Suprapubic skin (tissue), 4 donors: ENCODE data around the gene SERPINA1. TPM values are rescaled to one million over a fixed set of nuclear protein-coding genes. Genes with fewer than 3 reads are reported as not detected.

ENCODE experiments used
- DNase-seq, 2 donors: peaks; one replicate each; pipeline ENCODE4 v3.0.0-alpha.2; 2019; ENCODE audit warnings: low spot score in 2 of 2
- H3K27ac ChIP-seq: fragments of 200-600 bp; sonication (generic); one replicate; pipeline ENCODE4 v1.5.1; 2019
- H3K27me3 ChIP-seq: fragments of 200-600 bp; sonication (generic); one replicate; pipeline ENCODE4 v1.5.1; 2019
- H3K36me3 ChIP-seq: fragments of 200-600 bp; sonication (generic); one replicate; pipeline ENCODE4 v1.5.1; 2019
- H3K4me1 ChIP-seq: fragments of 200-600 bp; sonication (generic); one replicate; pipeline ENCODE4 v1.5.1; 2019
- H3K4me3 ChIP-seq: fragments of 200-600 bp; sonication (generic); one replicate; pipeline ENCODE4 v1.5.1; 2019; ENCODE audit warnings: mild to moderate bottlenecking
- H3K9me3 ChIP-seq: fragments of 200-600 bp; sonication (generic); one replicate; pipeline ENCODE4 v1.5.1; 2019
- EP300 ChIP-seq: sonication (generic); formaldehyde crosslinking; IDR thresholded peaks from one replicate; pipeline ENCODE4 v1.6.1; 2017; ENCODE audit warnings: antibody characterized with exemption
- POLR2A ChIP-seq, 2 donors: fragments of 450-650 bp; IDR thresholded peaks; one replicate each; pipeline ENCODE4 v1.6.1; 2017; ENCODE audit warnings: antibody characterized with exemption in 2 of 2, mild to moderate bottlenecking in 2 of 2, moderate library complexity in 2 of 2
- POLR2AphosphoS5 ChIP-seq, 3 donors: sonication (generic); formaldehyde crosslinking; IDR thresholded peaks; one replicate each; pipeline ENCODE4 v1.6.1; 2017; ENCODE audit warnings: antibody characterized with exemption in 3 of 3
- WGBS: methylation state at CpG from one replicate; pipeline ENCODE4 v1.1.5; 2018; 5-methylcytosine and 5-hydroxymethylcytosine counted together
- total RNA-seq, 4 donors: library from RNA; depleted of rRNA; stranded (reverse); fragments of >200 nt; gene quantifications; one replicate each; pipeline ENCODE4 v1.1.0, GENCODE V29; 2016
- TF ChIP-seq, protein P1 (sequence below), 2 donors: fragments of 200-600 bp in 1 of 2; fragments of 450-650 bp in 1 of 2; sonication (generic) in 1 of 2; IDR thresholded peaks; one replicate each; pipeline ENCODE4 v1.5.1; 2016 to 2019; ENCODE audit warnings: antibody characterized with exemption in 2 of 2, mild to moderate bottlenecking in 1 of 2, moderate library complexity in 1 of 2

SERPINA1 gene
- total RNA-seq, 4 donors from 2014 or later, result 4.7 to 62.4 (median 7.5) TPM

DNA sequence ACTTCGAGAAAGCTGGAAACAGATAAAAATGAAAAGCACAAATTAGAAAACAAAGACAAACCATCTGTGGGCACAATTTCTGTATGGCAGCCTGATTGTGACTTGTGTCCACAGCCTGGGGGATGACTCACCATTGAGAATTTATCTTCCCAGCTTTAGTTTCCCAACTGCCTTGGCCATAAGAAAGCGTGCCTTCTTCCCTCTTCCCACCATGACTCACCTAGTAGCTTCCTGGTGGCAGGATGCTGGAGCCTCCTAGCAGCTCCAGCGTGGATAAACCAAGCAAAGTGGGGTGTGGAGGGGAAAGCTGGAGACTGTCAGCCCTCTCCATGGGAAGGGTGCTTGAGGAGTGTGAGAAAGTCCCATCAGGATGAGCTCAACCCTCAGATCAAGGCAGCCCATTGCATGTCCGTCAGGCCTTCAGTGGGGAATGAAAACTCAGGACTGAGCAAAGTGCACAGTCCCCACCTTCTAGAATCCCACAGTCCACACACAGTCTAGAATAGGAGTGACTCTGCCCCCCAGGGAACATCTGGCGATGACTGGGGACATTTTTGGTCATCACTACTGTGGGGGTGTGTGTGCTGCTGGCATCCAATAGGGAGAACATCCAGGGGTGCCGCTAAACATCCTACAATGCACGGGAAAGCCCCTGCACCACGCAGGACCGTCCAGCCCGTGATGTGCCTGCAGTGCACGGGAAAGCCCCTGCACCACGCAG lies 42.9 kb downstream of the SERPINA1 start:
- WGBS, result 65% methylated on average over 4 of the region's 12 CpGs
- no peak overlapping the region for H3K27ac ChIP-seq
- peaks cover 41% of the 10 kb centered on the region for H3K4me1 ChIP-seq
- TF ChIP-seq, protein P1, sequence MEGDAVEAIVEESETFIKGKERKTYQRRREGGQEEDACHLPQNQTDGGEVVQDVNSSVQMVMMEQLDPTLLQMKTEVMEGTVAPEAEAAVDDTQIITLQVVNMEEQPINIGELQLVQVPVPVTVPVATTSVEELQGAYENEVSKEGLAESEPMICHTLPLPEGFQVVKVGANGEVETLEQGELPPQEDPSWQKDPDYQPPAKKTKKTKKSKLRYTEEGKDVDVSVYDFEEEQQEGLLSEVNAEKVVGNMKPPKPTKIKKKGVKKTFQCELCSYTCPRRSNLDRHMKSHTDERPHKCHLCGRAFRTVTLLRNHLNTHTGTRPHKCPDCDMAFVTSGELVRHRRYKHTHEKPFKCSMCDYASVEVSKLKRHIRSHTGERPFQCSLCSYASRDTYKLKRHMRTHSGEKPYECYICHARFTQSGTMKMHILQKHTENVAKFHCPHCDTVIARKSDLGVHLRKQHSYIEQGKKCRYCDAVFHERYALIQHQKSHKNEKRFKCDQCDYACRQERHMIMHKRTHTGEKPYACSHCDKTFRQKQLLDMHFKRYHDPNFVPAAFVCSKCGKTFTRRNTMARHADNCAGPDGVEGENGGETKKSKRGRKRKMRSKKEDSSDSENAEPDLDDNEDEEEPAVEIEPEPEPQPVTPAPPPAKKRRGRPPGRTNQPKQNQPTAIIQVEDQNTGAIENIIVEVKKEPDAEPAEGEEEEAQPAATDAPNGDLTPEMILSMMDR (IDR thresholded peaks at IDR 0.05), result no peak
- TF ChIP-seq POLR2A (IDR thresholded peaks at IDR 0.05) (no peak), POLR2AphosphoS5 (IDR thresholded peaks at IDR 0.05) (no peak), EP300 (no peak)
- H3K9me3 ChIP-seq, result no peaks in the 10 kb centered on the region
- no peak overlapping the region for H3K4me3 ChIP-seq
- H3K27me3 ChIP-seq, result no peaks in the 10 kb centered on the region
- no peaks in the 10 kb centered on the region for H3K36me3 ChIP-seq
- no peak for DNase-seq

DNA sequence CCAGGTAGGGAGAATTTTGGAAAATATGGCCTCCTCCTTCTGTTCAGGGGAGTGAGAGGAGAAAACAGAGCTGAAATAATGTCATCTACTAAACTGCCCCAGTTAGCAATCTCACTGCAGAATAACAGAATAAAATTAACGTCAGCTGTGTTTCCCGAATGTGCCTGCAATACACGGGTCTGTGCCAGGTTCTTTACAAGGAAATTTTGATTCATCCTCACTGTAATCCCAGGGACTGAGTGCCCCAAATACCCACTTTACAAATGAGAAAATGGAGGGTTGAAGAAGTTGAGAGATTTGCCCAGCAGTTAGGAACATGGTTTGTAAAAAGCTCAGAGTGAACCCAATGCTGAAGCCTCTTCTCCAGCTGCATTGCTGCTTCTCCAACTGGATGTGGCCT lies 44.0 kb downstream of the SERPINA1 start:
- Histone ChIP-seq H3K9me3 (no peaks in the 10 kb centered on the region), H3K36me3 (no peaks in the 10 kb centered on the region), H3K4me3 (no peak overlapping the region), H3K27me3 (no peaks in the 10 kb centered on the region), H3K27ac (peak overlapping the region; percentile 54), H3K4me1 (peaks cover 41% of the 10 kb centered on the region)
- TF ChIP-seq POLR2AphosphoS5 (IDR thresholded peaks at IDR 0.05) (no peak), POLR2A (IDR thresholded peaks at IDR 0.05) (no peak), EP300 (no peak)
- TF ChIP-seq, protein P1 (IDR thresholded peaks at IDR 0.05), result no peak
- no peak for DNase-seq
- 33% methylated on average over 3 of the region's 3 CpGs for WGBS

DNA sequence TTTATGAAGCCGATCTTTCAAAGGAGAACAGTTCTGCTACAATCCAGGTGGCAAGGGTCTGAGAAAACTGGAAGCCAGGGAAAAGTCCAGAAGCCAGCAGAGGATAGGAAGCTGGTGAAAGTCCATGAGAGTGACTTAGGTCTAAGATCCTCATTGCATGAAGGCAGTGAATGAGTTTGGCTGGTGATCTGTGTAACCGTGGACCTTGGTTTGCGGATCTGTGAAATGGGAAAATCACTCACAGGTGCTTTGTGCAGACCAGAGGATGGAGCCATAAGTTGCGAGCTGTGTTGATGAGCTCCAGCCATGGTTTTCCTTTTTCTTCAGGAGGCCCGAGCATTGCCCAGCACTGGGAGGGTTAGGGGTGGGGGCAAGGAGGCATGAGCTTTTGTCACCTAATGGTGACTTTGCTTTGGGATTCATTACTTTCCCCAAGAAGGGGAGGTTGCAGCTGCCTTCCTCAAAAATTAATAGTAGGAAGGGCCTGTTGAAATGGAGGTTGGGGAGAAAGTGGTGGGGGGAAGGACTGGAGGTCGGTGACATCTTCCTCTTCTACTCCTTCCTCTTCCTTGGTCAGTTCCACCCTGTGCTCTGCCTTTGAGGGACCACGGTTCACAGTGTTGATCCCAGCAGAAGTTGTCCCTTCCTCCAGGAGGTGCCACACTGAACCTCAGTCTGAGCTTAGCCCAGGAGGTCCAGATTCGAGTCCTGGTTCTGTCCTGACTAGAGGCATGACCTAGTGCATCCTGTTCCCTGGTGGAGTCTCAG lies 45.0 kb downstream of the SERPINA1 start:
- no peak for DNase-seq
- peak overlapping the region; percentile 58 for H3K27ac ChIP-seq
- no peak overlapping the region for H3K4me3 ChIP-seq
- H3K36me3 ChIP-seq, result no peaks in the 10 kb centered on the region
- no peak for TF ChIP-seq EP300
- TF ChIP-seq, protein P1 (IDR thresholded peaks at IDR 0.05), result no peak
- TF ChIP-seq POLR2AphosphoS5 (IDR thresholded peaks at IDR 0.05), result no peak
- TF ChIP-seq POLR2A (IDR thresholded peaks at IDR 0.05), result no peak
- H3K27me3 ChIP-seq, result no peaks in the 10 kb centered on the region
- H3K9me3 ChIP-seq, result no peaks in the 10 kb centered on the region
- H3K4me1 ChIP-seq, result peaks cover 41% of the 10 kb centered on the region
- WGBS, result 87% methylated on average over 8 of the region's 8 CpGs

DNA sequence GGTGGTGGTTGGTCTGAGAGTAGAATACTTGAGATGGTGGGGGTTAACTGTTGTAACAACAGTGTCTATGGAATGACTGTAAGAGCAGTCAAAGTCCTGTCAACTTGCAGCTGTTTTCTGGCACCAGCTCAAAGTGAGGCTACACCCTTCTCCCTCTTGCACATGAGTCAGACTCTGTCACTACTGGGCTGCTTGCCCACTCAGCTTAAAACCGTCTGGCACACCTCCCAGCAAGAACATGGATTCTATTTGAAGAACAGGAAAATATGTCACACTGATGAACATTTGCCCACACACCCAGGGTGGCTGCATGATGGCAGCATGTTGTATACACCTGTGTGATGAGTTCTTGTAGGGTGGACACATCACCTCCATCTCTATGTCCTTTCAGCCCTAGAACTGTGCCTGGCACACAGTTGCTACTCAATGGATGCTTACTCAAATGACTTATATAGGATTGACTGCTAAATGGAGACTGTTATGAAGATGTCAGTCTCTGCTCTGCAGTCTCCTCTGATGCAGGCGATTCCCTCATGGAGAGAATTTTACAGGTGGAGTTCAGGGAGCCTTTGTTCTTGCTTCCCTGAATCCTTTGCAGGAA lies 46.0 kb downstream of the SERPINA1 start:
- Histone ChIP-seq H3K36me3 (no peaks in the 10 kb centered on the region), H3K27ac (peak overlapping the region; percentile 70), H3K27me3 (no peaks in the 10 kb centered on the region), H3K4me1 (peaks cover 41% of the 10 kb centered on the region), H3K4me3 (no peak overlapping the region), H3K9me3 (no peaks in the 10 kb centered on the region)
- TF ChIP-seq EP300 (no peak), POLR2AphosphoS5 (IDR thresholded peaks at IDR 0.05) (peak in 2 of 3 donors; percentile 52 to 73)
- DNase-seq, result peak; percentile 90 to 94
- 25% methylated on average over 2 of the region's 2 CpGs for WGBS

DNA sequence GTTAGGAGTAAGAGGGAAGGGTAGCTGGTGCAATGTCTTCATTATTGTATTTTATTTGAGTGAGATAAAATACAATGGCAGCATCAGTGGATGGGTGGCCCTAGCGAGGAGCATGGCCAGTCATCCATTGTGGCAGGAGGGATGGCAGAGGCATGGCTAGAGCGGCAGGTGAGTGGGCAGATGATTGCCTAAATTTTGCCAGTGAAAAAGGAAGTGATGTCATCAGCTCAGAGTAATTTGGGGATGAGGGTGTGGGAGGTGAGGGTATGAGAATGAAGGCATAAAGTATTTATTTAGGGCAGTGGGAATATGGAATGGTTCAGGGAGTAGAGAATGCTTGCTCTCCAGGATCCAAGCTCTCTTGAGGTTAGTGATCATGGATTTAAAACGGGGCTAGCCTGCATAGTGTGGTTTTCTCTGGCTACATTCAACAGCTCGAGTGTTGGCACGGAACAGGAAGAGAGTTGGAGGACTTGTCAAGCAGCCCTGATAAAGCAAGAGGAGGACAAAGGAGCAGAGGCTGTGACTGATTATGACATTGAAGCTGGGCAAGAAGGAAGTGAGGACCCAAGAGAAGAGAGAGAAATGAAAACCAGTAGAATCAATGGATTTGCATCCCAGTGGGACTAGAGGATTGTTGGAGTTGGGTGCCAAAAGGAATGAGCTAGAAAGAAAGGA lies 46.6 kb downstream of the SERPINA1 start:
- no peaks in the 10 kb centered on the region for H3K9me3 ChIP-seq
- no peak overlapping the region for H3K4me3 ChIP-seq
- peaks cover 41% of the 10 kb centered on the region for H3K4me1 ChIP-seq
- TF ChIP-seq POLR2AphosphoS5 (IDR thresholded peaks at IDR 0.05) (no peak), POLR2A (IDR thresholded peaks at IDR 0.05) (no peak), EP300 (no peak)
- TF ChIP-seq, protein P1 (IDR thresholded peaks at IDR 0.05), result no peak
- peak overlapping the region; percentile 70 for H3K27ac ChIP-seq
- 28% methylated on average over 5 of the region's 5 CpGs for WGBS
- DNase-seq, result no peak
- H3K36me3 ChIP-seq, result no peaks in the 10 kb centered on the region
- H3K27me3 ChIP-seq, result no peaks in the 10 kb centered on the region
